OCI-LY1 (cell line): ENCODE data around the gene WNT8A.
"Not testable (repeated sequence)": the region's sequence is repeated elsewhere in the genome, so short reads cannot be mapped to it uniquely, and the experiment has no call there.

ENCODE experiments used
- H2AFZ ChIP-seq: fragments of 200-600 bp; sonication (generic), shearing (Covaris generic); 2 replicates; pipeline ENCODE4 v1.6.0; 2014; ENCODE audit warnings: antibody characterized with exemption, mild to moderate bottlenecking, low read length
- H3F3A ChIP-seq: fragments of 200-600 bp; sonication (generic), shearing (Covaris generic); 2 replicates; pipeline ENCODE4 v1.6.0; 2014; ENCODE audit warnings: mild to moderate bottlenecking, antibody characterized with exemption, low read length, moderate library complexity; ENCODE audit not compliant: insufficient read depth
- H3K27ac ChIP-seq: fragments of 200-600 bp; sonication (generic); 2 replicates; pipeline ENCODE4 v1.5.1; 2014; ENCODE audit warnings: low read length, mixed run types, mild to moderate bottlenecking, low read depth; ENCODE audit not compliant: poor library complexity, severe bottlenecking
- H3K27me3 ChIP-seq: fragments of 200-600 bp; sonication (generic); 2 replicates; pipeline ENCODE4 v1.6.0; 2014; ENCODE audit warnings: antibody characterized with exemption, mild to moderate bottlenecking, low read length, moderate library complexity; ENCODE audit not compliant: insufficient read depth
- H3K36me3 ChIP-seq: fragments of 200-600 bp; sonication (generic); 2 replicates; pipeline ENCODE4 v1.6.1; 2014; ENCODE audit warnings: mild to moderate bottlenecking, antibody characterized with exemption, low read length, moderate library complexity, mixed read lengths; ENCODE audit not compliant: insufficient read depth
- H3K4me1 ChIP-seq: fragments of 200-600 bp; sonication (generic); 2 replicates; pipeline ENCODE4 v1.5.1; 2014; ENCODE audit warnings: mild to moderate bottlenecking, low read length, moderate library complexity; ENCODE audit not compliant: insufficient read depth, severe bottlenecking
- H3K4me2 ChIP-seq: fragments of 200-600 bp; sonication (generic), shearing (Covaris generic); 2 replicates; pipeline ENCODE4 v1.6.1; 2014; ENCODE audit warnings: low read length
- H3K4me3 ChIP-seq: fragments of 200-600 bp; sonication (generic); 2 replicates; pipeline ENCODE4 v1.5.1; 2014; ENCODE audit warnings: low read length, low read depth, mild to moderate bottlenecking, mixed read lengths; ENCODE audit not compliant: poor library complexity, severe bottlenecking
- H3K79me2 ChIP-seq: fragments of 200-600 bp; shearing (Covaris generic); 2 replicates; pipeline ENCODE4 v1.6.1; 2016; ENCODE audit warnings: mixed run types, low read length, mixed read lengths; ENCODE audit not compliant: insufficient read depth
- H3K9ac ChIP-seq: fragments of 200-600 bp; sonication (generic), shearing (Covaris generic); 2 replicates; pipeline ENCODE4 v1.6.1; 2014; ENCODE audit warnings: mild to moderate bottlenecking, low read length, mixed read lengths
- H3K9me2 ChIP-seq: fragments of 200-600 bp; sonication (generic), shearing (Covaris generic); 2 replicates; pipeline ENCODE4 v1.6.1; 2014; ENCODE audit warnings: low read depth, mild to moderate bottlenecking, low read length, mixed read lengths
- H3K9me3 ChIP-seq: fragments of 200-600 bp; shearing (Covaris generic); 2 replicates; pipeline ENCODE4 v1.6.1; 2014; ENCODE audit warnings: low read length, mixed read lengths
- H4K20me1 ChIP-seq: fragments of 200-600 bp; sonication (generic), shearing (Covaris generic); 2 replicates; pipeline ENCODE4 v1.6.0; 2016; ENCODE audit warnings: mild to moderate bottlenecking, low read length; ENCODE audit not compliant: insufficient read depth
- CTCF ChIP-seq: fragments of 200-600 bp; sonication (generic), shearing (Covaris generic); IDR thresholded peaks from 2 replicates; pipeline ENCODE4 v1.5.1; 2017; ENCODE audit warnings: mild to moderate bottlenecking, antibody characterized with exemption, low read length, moderate library complexity, mixed read lengths
- EZH2 ChIP-seq: fragments of 200-600 bp; sonication (generic), shearing (Covaris generic); IDR thresholded peaks from 2 replicates; pipeline ENCODE4 v1.8.0; 2017; ENCODE audit warnings: borderline replicate concordance, mixed run types, mild to moderate bottlenecking, antibody characterized with exemption, low read length, moderate library complexity, mixed read lengths

WNT8A gene

DNA sequence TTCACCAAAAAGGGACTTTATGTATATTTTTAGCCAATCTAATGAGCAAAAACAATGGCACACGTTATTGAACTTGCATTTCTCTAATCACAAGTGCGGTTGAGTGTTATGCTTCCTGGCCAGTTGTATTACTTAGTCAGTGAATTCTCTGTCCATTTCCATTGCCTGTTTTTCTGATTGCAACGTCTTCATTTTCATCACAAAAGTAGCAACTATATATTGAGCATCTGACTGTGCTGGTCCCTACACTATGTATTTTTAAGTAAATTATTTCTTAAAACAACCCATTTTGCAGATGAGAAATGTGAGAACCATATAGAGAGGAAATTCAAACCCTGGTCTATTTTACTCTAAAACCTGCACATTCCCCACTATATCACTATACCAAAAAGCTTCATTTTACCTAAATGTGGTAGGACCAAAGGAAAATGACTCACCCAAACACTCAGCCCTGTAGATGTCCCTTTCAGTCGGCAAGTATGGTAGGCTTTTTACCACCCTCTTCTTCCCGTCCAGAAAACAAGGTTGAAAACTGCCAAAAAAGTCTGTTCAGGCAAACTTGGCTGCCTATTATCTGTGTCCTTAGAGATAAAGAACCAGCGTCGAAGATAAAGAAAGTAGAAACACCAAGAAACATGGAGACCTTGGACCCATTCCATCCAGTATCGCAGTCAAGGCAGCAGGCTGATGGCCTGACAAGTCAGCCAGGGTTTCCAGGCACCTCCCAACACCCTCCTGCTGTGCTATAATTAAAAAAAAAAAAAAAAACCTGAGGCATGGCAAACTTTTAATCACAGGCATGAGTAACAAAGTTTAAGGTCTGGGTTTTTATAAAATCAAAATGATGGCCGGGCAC lies 32.2 kb upstream of the WNT8A start:
- Histone ChIP-seq H3K9me2 (no peaks in the 10 kb centered on the region), H3K4me2 (no peak overlapping the region), H3F3A (peaks cover 5% of the 10 kb centered on the region; the same call in 1 of the 2 replicates), H3K9me3 (no peaks in the 10 kb centered on the region), H3K9ac (no peak overlapping the region), H3K27me3 (no peaks in the 10 kb centered on the region), H3K4me1 (peaks cover 17% of the 10 kb centered on the region), H4K20me1 (no peaks in the 10 kb centered on the region), H3K36me3 (no peaks in the 10 kb centered on the region), H3K27ac (no peak overlapping the region), H3K4me3 (no peak overlapping the region), H3K79me2 (no peaks in the 10 kb centered on the region), H2AFZ (no peak overlapping the region)
- TF ChIP-seq CTCF (no peak), EZH2 (no peak)

DNA sequence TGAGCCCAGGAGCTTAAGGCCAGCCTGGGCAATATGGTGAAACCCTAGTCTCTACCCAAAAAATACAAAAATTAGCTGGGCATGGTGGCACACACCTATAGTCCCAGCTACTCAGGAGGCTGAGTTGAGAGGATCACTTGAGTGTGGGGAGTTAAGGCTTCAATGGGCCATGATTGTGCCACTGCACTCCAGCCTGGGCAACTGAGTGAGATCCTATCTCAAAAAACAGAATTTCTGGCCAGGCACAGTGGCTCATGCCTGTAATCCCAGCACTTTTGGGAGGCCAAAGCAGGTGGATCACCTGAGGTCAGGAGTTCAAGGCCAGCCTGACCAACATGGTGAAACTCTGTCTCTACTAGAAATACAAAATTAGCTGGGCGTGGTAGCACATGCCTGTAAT lies 31.1 kb upstream of the WNT8A start:
- H3K4me1 ChIP-seq, result peaks cover 17% of the 10 kb centered on the region
- not testable (repeated sequence) for H2AFZ ChIP-seq, H3F3A ChIP-seq

DNA sequence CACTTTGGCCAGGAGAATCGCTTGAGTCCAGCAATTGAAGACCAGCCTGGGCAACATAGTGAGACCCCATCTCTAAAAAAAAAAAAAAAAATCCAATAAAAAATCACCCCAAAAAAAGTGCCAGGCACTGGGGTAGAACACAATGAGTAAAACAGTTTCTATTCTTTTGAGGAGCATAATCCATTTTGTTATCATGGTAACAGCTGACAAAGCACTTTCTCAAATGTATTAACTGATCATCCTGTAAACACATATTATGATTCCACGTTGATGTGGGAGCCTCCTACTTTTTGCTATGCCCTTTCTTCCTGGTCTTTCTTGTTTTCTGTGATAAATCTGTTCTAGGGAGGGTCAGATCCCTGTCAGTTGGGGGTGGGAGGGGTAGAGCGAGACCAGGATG lies 30.3 kb upstream of the WNT8A start:
- H3K9ac ChIP-seq, result no peak overlapping the region
- no peak overlapping the region for H3K4me3 ChIP-seq
- no peak overlapping the region for H3K4me2 ChIP-seq
- H2AFZ ChIP-seq, result no peak overlapping the region
- H3K4me1 ChIP-seq, result peaks cover 17% of the 10 kb centered on the region
- no peaks in the 10 kb centered on the region for H3K9me2 ChIP-seq
- H3K27me3 ChIP-seq, result no peaks in the 10 kb centered on the region
- no peaks in the 10 kb centered on the region for H3K36me3 ChIP-seq
- H3F3A ChIP-seq, result peaks cover 5% of the 10 kb centered on the region; the same call in 1 of the 2 replicates
- H4K20me1 ChIP-seq, result no peaks in the 10 kb centered on the region
- H3K79me2 ChIP-seq, result no peaks in the 10 kb centered on the region
- TF ChIP-seq EZH2 (no peak), CTCF (no peak)
- no peak overlapping the region for H3K27ac ChIP-seq
- H3K9me3 ChIP-seq, result no peaks in the 10 kb centered on the region

More for the DNA sequence above, 31.1 kb upstream of the WNT8A start:
- H3K9ac ChIP-seq, H3K9me2 ChIP-seq, H3K4me2 ChIP-seq, H3K9me3 ChIP-seq, H3K27me3 ChIP-seq, H3K27ac ChIP-seq, H3K36me3 ChIP-seq, H3K4me3 ChIP-seq, H3K79me2 ChIP-seq, H4K20me1 ChIP-seq: not testable (repeated sequence)

- H3K36me3 ChIP-seq, result no peaks in the 10 kb centered on the region
- H4K20me1 ChIP-seq, result no peaks in the 10 kb centered on the region
- H3K4me2 ChIP-seq, result peak overlapping the region; percentile 22; the same call in 1 of the 2 replicates
- no peaks in the 10 kb centered on the region for H3K9me3 ChIP-seq
- TF ChIP-seq EZH2 (no peak), CTCF (no peak)
- H3K27me3 ChIP-seq, result no peaks in the 10 kb centered on the region
- H3K9me2 ChIP-seq, result no peaks in the 10 kb centered on the region
- H3K27ac ChIP-seq, result no peak overlapping the region
- no peak overlapping the region for H3K4me3 ChIP-seq
- H3K4me1 ChIP-seq, result peaks cover 17% of the 10 kb centered on the region
- H3F3A ChIP-seq, result peaks cover 5% of the 10 kb centered on the region; the same call in 1 of the 2 replicates
- no peaks in the 10 kb centered on the region for H3K79me2 ChIP-seq
- no peak overlapping the region for H2AFZ ChIP-seq
- no peak overlapping the region; the same call in 1 of the 2 replicates for H3K9ac ChIP-seq
Measured at GRCh38 chr5:138054206-138054605, 29.6 kb upstream of the WNT8A start.
